IPS-20b (cell line): Measurements from ENCODE around the gene PDE7B.

Source experiments
- H3K27ac ChIP-seq: one replicate; pipeline ENCODE4 v1.5.1; 2013; ENCODE audit warnings: low read length
- H3K27me3 ChIP-seq: 2 replicates; pipeline ENCODE4 v1.6.1; 2013; ENCODE audit warnings: mild to moderate bottlenecking, low read length, inconsistent platforms; ENCODE audit not compliant: insufficient read depth
- H3K36me3 ChIP-seq: 2 replicates; pipeline ENCODE4 v1.6.1; 2013; ENCODE audit warnings: low read depth, mild to moderate bottlenecking, inconsistent platforms, low read length, moderate library complexity; ENCODE audit not compliant: insufficient read depth
- H3K4me1 ChIP-seq: 2 replicates; pipeline ENCODE4 v1.6.1; 2013; ENCODE audit warnings: mild to moderate bottlenecking, control low read depth, inconsistent platforms, low read length, moderate library complexity; ENCODE audit not compliant: insufficient read depth
- H3K4me3 ChIP-seq: 2 replicates; pipeline ENCODE4 v1.5.1; 2013; ENCODE audit warnings: mild to moderate bottlenecking, low read length, inconsistent platforms
- H3K9ac ChIP-seq: 2 replicates; pipeline ENCODE4 v1.6.1; 2013; ENCODE audit warnings: low read depth, mild to moderate bottlenecking, inconsistent platforms, low read length, moderate library complexity
- H3K9me3 ChIP-seq: 2 replicates; pipeline ENCODE4 v1.6.1; 2013; ENCODE audit warnings: mild to moderate bottlenecking, low read depth, low read length, inconsistent platforms; ENCODE audit not compliant: insufficient read depth

PDE7B gene

DNA sequence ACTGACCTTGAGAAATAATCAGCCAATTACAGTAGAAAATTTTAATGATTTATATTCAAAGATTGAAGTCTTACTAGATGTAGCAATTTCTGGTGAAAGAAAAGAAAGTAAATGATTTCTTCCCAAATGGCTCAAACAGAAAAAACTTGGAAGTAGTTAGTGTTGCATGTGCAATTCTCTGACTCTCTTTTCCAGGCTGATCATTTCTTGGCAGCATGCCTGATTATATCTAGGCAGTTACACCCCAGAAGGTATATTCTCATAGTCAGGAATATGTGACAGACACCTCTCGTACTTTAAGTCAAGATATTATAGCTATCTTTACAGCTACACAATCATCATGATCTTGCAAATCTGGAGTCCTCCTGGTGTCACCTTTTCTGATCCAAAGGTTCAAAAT lies 122.9 kb downstream of the PDE7B start:
- Histone ChIP-seq H3K9me3 (no peaks in the 10 kb centered on the region), H3K4me3 (no peak overlapping the region), H3K36me3 (no peaks in the 10 kb centered on the region), H3K27me3 (no peaks in the 10 kb centered on the region), H3K27ac (no peak overlapping the region), H3K9ac (no peak overlapping the region), H3K4me1 (no peaks in the 10 kb centered on the region)

DNA sequence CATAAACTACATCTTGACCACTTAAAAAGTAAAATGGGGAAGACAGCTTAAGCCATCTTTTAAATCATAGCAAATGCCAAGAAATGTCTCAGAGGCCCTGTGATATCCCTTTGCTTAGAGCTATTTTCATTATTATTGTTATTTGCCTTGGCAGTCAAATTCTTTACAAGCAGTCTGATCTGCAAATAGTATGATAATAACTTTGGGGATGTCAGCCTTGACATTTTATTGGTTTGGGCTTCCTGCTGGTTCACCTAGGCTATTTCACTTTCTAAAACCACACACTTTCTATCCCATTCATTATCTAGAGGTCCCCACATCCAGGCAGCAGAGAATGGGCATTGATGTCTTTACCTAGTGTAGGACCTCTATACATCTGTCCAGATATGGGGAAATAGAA lies 125.1 kb downstream of the PDE7B start:
- Histone ChIP-seq H3K27ac (no peak overlapping the region), H3K36me3 (no peaks in the 10 kb centered on the region), H3K4me1 (no peaks in the 10 kb centered on the region), H3K4me3 (no peak overlapping the region), H3K9me3 (no peaks in the 10 kb centered on the region), H3K27me3 (no peaks in the 10 kb centered on the region), H3K9ac (no peak overlapping the region)

DNA sequence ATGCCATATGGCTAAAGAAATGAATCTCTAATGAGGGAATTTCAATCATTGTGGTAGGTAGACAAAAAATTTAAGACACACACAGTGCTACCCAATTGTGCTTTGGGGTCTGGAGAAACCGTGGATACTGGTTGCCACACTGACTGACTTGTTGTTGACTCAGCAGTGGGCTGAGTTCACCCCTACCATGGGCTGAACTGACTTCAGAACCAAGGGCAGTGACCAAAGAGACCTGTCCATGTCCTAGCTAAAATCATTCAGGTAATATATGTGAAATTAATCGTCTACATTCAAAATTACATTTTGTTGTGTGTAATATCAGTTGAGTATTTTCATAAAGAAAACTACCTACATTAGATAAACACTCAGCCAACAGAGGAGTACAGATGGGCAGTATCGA lies 131.6 kb downstream of the PDE7B start:
- no peaks in the 10 kb centered on the region for H3K4me1 ChIP-seq
- H3K27me3 ChIP-seq, result no peaks in the 10 kb centered on the region
- H3K9me3 ChIP-seq, result no peaks in the 10 kb centered on the region
- no peak overlapping the region for H3K4me3 ChIP-seq
- no peak overlapping the region for H3K9ac ChIP-seq
- no peaks in the 10 kb centered on the region for H3K36me3 ChIP-seq
- no peak overlapping the region for H3K27ac ChIP-seq

DNA sequence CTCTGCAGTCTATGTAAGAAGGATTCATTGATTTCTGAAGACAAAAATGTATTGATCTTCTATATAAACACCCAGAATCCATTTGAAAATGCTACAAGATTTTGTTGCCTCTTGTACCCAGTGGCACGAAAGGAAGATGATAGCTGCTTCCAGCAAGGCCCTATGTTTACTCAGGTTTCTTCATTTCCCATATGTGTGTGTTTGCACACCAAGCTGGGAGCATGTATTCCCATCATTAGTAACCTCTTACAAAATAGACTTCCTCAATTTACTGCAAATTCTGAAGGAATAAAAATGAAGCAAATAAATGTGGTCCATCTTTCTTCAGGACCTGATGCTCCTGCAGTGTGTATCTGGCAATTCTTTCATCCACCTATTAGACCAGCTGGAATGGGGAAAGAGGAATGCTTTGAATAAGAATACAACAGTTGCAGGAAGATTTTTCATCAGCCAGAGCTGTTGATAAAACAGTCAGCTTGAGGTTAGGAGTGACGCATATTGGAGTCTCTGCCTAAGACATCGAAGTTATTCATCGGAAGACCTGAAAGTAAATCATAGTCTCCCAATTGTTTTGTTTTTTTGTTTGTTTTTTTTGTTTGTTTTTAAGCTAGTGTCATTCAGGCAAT lies 132.3 kb downstream of the PDE7B start:
- H3K36me3 ChIP-seq, result no peaks in the 10 kb centered on the region
- no peak overlapping the region for H3K9ac ChIP-seq
- no peaks in the 10 kb centered on the region for H3K27me3 ChIP-seq
- H3K4me3 ChIP-seq, result no peak overlapping the region
- H3K27ac ChIP-seq, result no peak overlapping the region
- H3K9me3 ChIP-seq, result no peaks in the 10 kb centered on the region
- no peaks in the 10 kb centered on the region for H3K4me1 ChIP-seq

DNA sequence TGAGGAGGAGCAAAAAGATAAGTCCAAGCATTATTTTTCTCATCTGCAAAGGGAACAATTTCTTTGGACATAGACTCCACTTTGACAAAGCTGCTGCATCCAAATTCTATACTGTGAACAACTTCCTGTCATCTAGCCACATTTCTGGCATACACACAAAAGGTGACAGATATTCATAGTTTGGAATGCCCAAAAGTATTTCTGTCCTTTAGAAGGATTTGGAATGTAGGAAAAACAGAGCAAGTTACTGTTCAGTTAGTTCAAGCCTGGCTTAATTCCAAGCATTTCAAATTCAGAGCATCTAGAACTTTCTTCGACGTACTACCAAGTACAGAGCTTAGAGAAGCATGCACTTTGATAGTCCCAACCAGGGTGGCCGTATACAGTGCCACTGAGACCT lies 134.0 kb downstream of the PDE7B start:
- Histone ChIP-seq H3K4me3 (no peak overlapping the region), H3K4me1 (no peaks in the 10 kb centered on the region), H3K27ac (no peak overlapping the region), H3K9ac (no peak overlapping the region), H3K9me3 (no peaks in the 10 kb centered on the region), H3K27me3 (no peaks in the 10 kb centered on the region), H3K36me3 (no peaks in the 10 kb centered on the region)

DNA sequence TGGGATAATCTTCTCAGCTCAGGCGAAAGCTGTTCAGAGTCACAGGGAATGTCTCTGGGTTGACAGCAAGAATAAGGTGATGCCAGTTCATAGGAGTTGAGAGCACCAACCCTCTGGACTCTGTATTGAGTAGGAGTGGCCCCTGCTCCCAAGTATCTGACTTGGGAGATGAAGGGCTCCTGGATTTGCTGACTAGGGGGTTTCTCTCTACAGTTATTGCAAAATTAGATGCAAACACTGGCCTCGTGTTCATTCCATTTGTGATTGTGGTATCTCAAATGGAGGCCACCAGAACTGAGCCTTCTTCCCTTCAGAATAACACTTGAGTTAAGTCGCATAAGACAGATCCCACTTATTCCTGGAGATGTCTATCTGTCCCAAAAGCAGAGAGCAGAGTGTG lies 135.7 kb downstream of the PDE7B start:
- H3K27ac ChIP-seq, result no peak overlapping the region
- no peak overlapping the region for H3K9ac ChIP-seq
- H3K4me3 ChIP-seq, result no peak overlapping the region
- H3K36me3 ChIP-seq, result no peaks in the 10 kb centered on the region
- no peaks in the 10 kb centered on the region for H3K27me3 ChIP-seq
- H3K9me3 ChIP-seq, result no peaks in the 10 kb centered on the region
- no peaks in the 10 kb centered on the region for H3K4me1 ChIP-seq

DNA sequence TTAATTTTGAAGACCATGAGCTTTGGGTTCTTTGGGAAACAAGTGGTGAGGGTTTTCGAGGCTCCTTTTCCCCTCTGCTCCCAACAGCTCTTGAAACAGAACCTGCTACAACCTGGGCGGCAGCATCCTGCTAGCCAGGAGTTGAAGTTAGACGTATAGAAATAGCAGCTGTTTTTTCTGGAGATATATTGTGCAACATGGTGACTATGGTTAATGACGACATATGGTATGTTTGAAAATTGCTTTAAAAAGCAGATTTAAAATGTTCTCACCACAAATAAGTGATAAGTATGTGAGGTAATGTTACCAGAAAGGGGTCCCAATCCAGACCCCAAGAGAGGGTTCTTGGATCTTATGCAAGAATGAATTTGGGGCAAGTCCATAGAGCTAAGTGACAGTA lies 138.9 kb downstream of the PDE7B start:
- Histone ChIP-seq H3K36me3 (no peaks in the 10 kb centered on the region), H3K27ac (no peak overlapping the region), H3K4me1 (no peaks in the 10 kb centered on the region)

DNA sequence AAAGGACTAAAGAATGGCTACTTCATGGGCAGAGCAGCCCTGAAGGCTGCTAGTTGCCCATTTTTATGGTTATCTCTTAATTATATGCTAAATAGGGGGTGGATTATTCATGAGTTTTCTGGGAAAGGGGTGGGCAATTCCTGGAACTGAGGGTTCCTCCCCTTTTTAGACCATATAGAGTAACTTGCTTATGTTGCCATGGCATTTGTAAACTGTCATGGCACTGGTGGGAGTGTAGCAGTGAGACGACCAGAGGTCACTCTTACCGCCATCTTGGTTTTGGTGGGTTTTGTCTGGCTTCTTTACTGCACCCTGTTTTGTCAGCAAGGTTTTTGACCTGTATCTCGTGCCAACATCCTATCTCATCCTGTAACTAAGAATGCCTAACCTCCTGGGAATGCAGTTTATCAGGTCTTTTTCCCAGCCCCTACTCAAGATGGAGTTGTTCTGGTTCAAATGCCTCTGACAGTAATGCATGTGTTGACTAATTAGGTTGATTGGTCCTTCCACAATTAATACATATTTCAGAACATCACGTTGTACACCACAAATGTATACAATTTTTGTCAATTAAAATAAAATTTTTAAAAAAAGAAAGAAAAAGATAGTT lies 139.5 kb downstream of the PDE7B start:
- Histone ChIP-seq H3K36me3 (no peaks in the 10 kb centered on the region), H3K4me1 (no peaks in the 10 kb centered on the region), H3K27ac (no peak overlapping the region), H3K27me3 (no peaks in the 10 kb centered on the region), H3K9ac (no peak overlapping the region), H3K4me3 (no peak overlapping the region), H3K9me3 (no peaks in the 10 kb centered on the region)

More for the DNA sequence above, 138.9 kb downstream of the PDE7B start:
- H3K9ac ChIP-seq, result no peak overlapping the region
- H3K4me3 ChIP-seq, result no peak overlapping the region
- no peaks in the 10 kb centered on the region for H3K9me3 ChIP-seq
- H3K27me3 ChIP-seq, result no peaks in the 10 kb centered on the region

DNA sequence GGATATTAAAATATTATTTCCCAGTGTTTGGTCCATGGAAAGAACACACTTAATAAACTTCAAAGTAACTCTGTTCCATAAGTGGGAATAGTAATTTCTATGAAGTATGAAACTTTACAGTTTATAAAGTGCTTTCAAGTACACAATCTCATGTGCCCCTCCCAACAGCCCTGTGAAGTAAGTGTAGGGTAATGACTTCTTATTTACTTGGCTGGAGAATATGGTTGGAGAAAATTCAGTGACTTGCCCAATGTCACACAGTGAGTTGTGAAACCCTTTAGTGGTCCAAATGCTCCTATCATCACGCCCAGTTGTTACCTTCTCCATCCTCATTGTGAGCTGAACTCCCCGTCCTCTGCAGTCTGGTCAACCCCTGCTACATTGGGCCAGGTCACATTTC lies 141.2 kb downstream of the PDE7B start:
- Histone ChIP-seq H3K4me3 (no peak overlapping the region), H3K27me3 (no peaks in the 10 kb centered on the region), H3K27ac (no peak overlapping the region), H3K9me3 (no peaks in the 10 kb centered on the region), H3K4me1 (no peaks in the 10 kb centered on the region), H3K36me3 (no peaks in the 10 kb centered on the region), H3K9ac (no peak overlapping the region)

DNA sequence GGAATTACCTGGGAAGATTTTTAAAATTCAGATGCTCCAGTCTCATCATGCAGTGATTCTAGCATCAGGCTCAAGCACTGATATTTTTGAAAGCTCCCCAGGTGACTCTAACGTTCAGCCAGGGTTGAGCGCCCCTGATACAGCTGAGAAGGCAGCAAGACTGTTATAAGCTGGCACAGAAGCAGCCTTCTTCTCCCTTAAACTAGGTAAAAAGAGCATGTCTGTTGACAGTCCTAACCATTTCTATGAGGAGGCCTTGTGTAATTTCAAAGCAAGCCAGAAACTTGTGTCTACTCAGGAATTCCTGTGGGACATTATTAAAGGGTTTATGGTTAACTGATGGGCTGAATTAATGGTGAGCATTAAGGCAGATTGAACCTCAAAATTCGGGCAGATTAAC lies 141.9 kb downstream of the PDE7B start:
- H3K4me1 ChIP-seq, result no peaks in the 10 kb centered on the region
- H3K9ac ChIP-seq, result no peak overlapping the region
- no peak overlapping the region for H3K4me3 ChIP-seq

DNA sequence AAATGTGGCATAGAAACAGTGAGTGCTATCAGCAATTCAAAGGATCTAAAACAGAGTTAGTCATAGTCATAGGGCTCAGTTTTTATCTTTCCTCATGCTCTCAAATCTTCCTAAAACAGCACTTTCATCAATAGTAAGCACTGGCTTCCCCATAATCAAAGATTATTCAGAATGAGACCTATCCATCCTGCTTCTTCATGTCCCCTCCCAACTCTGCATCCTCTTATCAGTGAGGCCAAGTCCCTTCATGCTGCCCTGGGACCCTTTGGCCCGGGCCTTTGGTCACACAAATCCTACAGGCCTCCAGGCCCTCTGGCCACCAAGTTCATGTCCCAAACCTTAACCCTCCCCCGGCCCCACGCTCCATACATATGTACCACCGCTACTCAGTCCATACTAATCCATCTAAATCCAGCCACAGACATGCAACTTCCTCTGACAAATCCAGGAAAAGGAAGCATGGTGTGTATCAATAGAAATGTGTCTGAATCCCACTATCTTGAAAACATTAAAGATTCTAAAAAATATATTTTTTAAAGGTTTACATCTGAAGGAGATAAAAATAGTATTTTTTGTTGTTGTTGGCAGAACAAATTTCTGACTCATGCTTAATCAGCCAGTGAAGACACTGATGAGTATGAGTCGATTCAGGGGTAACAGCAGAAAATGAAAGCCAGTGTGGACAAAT lies 143.5 kb downstream of the PDE7B start:
- no peaks in the 10 kb centered on the region for H3K4me1 ChIP-seq
- H3K9me3 ChIP-seq, result peaks cover 10% of the 10 kb centered on the region
- H3K27me3 ChIP-seq, result no peaks in the 10 kb centered on the region
- H3K4me3 ChIP-seq, result no peak overlapping the region
- H3K27ac ChIP-seq, result no peak overlapping the region
- H3K36me3 ChIP-seq, result no peaks in the 10 kb centered on the region
- H3K9ac ChIP-seq, result no peak overlapping the region

More for the DNA sequence above, 141.9 kb downstream of the PDE7B start:
- Histone ChIP-seq H3K27ac (no peak overlapping the region), H3K36me3 (no peaks in the 10 kb centered on the region), H3K27me3 (no peaks in the 10 kb centered on the region), H3K9me3 (no peaks in the 10 kb centered on the region)

DNA sequence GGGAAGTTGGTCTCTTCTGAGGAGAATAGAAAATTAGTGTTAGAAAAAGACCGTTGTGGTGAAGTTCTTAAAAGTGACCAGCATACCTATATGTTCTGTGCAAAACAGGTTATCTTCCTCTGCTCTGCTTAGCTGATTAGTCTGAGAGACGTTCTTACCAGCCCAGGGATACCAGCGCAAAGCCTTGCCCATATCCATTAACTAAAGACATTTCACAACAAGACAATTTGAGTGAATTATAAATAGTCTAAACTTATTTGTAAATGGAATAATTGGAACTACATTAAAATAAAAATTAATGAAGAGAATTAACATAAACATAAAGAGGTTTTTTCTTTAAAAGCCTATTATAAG lies 144.0 kb downstream of the PDE7B start:
- Histone ChIP-seq H3K4me3 (no peak overlapping the region), H3K9ac (no peak overlapping the region), H3K4me1 (no peaks in the 10 kb centered on the region), H3K36me3 (no peaks in the 10 kb centered on the region), H3K9me3 (peaks cover 15% of the 10 kb centered on the region), H3K27ac (no peak overlapping the region), H3K27me3 (no peaks in the 10 kb centered on the region)
